ENCODE data around the gene TCHH.

GRCh38 chr1:152067150-152067549 lies 48.1 kb downstream of the TCHH start:
- TF ChIP-seq, protein P1, sequence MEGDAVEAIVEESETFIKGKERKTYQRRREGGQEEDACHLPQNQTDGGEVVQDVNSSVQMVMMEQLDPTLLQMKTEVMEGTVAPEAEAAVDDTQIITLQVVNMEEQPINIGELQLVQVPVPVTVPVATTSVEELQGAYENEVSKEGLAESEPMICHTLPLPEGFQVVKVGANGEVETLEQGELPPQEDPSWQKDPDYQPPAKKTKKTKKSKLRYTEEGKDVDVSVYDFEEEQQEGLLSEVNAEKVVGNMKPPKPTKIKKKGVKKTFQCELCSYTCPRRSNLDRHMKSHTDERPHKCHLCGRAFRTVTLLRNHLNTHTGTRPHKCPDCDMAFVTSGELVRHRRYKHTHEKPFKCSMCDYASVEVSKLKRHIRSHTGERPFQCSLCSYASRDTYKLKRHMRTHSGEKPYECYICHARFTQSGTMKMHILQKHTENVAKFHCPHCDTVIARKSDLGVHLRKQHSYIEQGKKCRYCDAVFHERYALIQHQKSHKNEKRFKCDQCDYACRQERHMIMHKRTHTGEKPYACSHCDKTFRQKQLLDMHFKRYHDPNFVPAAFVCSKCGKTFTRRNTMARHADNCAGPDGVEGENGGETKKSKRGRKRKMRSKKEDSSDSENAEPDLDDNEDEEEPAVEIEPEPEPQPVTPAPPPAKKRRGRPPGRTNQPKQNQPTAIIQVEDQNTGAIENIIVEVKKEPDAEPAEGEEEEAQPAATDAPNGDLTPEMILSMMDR (IDR thresholded peaks at IDR 0.05): no peak
- no peak for TF ChIP-seq POLR2AphosphoS5 (IDR thresholded peaks at IDR 0.05)
